ENCODE results near the gene NKX2-4.
"Not testable (repeated sequence)": the region's sequence is repeated elsewhere in the genome, so short reads cannot be mapped to it uniquely, and the experiment has no call there.

The NKX2-4 gene

GRCh38 chr20:21393816-21394519, 3.4 kb downstream of the NKX2-4 start:
- DNase-seq (ENCODE audit: low read depth in 2 of 2) = no peak

- no peak for DNase-seq (ENCODE audit: low read depth in 2 of 2)
Observed at GRCh38 chr20:21393166-21393565, 4.2 kb downstream of the NKX2-4 start.

GRCh38 chr20:21391972-21392352, 5.4 kb downstream of the NKX2-4 start:
- no peak for DNase-seq (ENCODE audit: low read depth in 2 of 2)

GRCh38 chr20:21391185-21391971, 5.9 kb downstream of the NKX2-4 start:
- no peak for DNase-seq (ENCODE audit: low read depth in 2 of 2)

GRCh38 chr20:21390768-21391167, 6.6 kb downstream of the NKX2-4 start:
- DNase-seq (ENCODE audit: low read depth in 2 of 2) = no peak

- DNase-seq (ENCODE audit: low read depth in 2 of 2) = no peak
Observed at GRCh38 chr20:21389368-21389767, 8.0 kb downstream of the NKX2-4 start.

GRCh38 chr20:21388566-21388965, 8.8 kb downstream of the NKX2-4 start:
- no peak for DNase-seq (ENCODE audit: low read depth in 2 of 2)

- DNase-seq (ENCODE audit: low read depth in 2 of 2) = no peak
Observed at GRCh38 chr20:21387528-21387927, 9.8 kb downstream of the NKX2-4 start.

- no peak for DNase-seq (ENCODE audit: low read depth in 2 of 2)
Observed at GRCh38 chr20:21386111-21386510, 11.2 kb downstream of the NKX2-4 start.

- no peak for DNase-seq (ENCODE audit: low read depth in 2 of 2)
Observed at GRCh38 chr20:21384308-21384892, 12.9 kb downstream of the NKX2-4 start.

- DNase-seq (ENCODE audit: low read depth in 2 of 2) = no peak
Observed at GRCh38 chr20:21381619-21382018, 15.7 kb downstream of the NKX2-4 start.

GRCh38 chr20:21380711-21381110, 16.6 kb downstream of the NKX2-4 start:
- DNase-seq (ENCODE audit: low read depth in 2 of 2) = no peak

- DNase-seq (ENCODE audit: low read depth in 2 of 2) = no peak
Observed at GRCh38 chr20:21378259-21378658, 19.1 kb downstream of the NKX2-4 start.

- DNase-seq (ENCODE audit: low read depth in 2 of 2) = no peak
Observed at GRCh38 chr20:21377701-21378100, 19.6 kb downstream of the NKX2-4 start.

GRCh38 chr20:21376626-21377025, 20.7 kb downstream of the NKX2-4 start:
- DNase-seq (ENCODE audit: low read depth in 2 of 2) = no peak

GRCh38 chr20:21373436-21373835, 23.9 kb downstream of the NKX2-4 start:
- no peak for DNase-seq (ENCODE audit: low read depth in 2 of 2)

- DNase-seq (ENCODE audit: low read depth in 2 of 2) = no peak
Observed at GRCh38 chr20:21372016-21372415, 25.3 kb downstream of the NKX2-4 start.

- no peak for DNase-seq (ENCODE audit: low read depth in 2 of 2)
Observed at GRCh38 chr20:21371193-21371592, 26.1 kb downstream of the NKX2-4 start.

- no peak for DNase-seq (ENCODE audit: low read depth in 2 of 2)
Observed at GRCh38 chr20:21368791-21369190, 28.5 kb downstream of the NKX2-4 start.

- DNase-seq (ENCODE audit: low read depth in 2 of 2) = not testable (repeated sequence)
Observed at GRCh38 chr20:21366273-21366672, 31.1 kb downstream of the NKX2-4 start.

GRCh38 chr20:21365771-21366170, 31.6 kb downstream of the NKX2-4 start:
- no peak for DNase-seq (ENCODE audit: low read depth in 2 of 2)

- no peak for DNase-seq (ENCODE audit: low read depth in 2 of 2)
Observed at GRCh38 chr20:21364413-21364812, 32.9 kb downstream of the NKX2-4 start.

GRCh38 chr20:21361266-21361665, 36.1 kb downstream of the NKX2-4 start:
- DNase-seq (ENCODE audit: low read depth in 2 of 2) = no peak
